ELF-1 (cell line): ENCODE data around the gene OR2V2.
A peak's percentile ranks its signal among the peaks of the same experiment; 100 is the strongest.

ENCODE experiments used
- DNase-seq: peaks from one replicate; pipeline ENCODE4 v3.0.0-alpha.2; 2016; ENCODE audit warnings: low read depth, low spot score

OR2V2 gene

GRCh38 chr5:181207214-181207959 lies 60.0 kb downstream of the OR2V2 start:
- DNase-seq = peak; percentile 93

GRCh38 chr5:181207960-181208253 lies 60.5 kb downstream of the OR2V2 start:
- no peak for DNase-seq
